Measurements from ENCODE around the gene NR0B1.

Gene NR0B1

DNA sequence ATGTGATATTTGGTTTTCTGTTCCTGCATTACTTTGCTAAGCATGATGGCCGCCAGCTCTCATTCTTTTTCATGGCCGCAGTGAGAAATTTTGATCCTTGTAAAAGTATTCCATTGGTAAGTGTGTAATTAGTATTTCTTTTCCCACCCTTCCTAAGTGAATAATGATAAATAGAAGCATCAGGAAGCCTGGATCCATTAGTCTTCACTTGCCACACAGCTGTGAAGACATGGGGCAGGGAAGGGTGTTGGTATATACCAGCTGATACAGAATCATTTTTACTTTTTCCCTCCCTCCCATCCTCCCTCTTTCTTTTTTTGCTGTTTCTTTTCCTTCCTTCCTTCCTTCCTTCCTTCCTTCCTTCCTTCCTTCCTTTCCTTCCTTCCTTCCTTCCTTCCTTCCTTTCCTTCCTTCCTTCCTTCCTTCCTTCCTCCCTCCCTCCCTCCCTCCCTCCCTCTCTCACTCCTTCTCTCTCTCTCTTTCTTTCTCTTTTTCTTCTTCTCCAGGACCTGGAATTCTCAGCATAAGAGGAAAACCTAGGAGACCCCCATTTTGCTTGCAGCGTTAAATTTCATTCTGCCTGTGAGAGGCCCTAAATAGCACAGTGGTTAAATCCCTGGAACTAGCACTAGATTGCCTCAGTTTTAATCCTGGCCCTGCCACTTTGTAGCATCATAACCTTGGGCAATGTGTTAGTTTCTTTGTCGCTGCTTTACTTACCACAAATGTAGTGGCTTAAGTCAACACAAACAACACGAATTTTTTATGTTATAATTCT lies 1.4 kb upstream of the NR0B1 start:
- TF ChIP-seq POLR2AphosphoS5 (IDR thresholded peaks at IDR 0.05; ENCODE audit: low read depth, low read length) = no peak
- TF ChIP-seq SIN3A (IDR thresholded peaks at IDR 0.05; ENCODE audit: borderline replicate concordance, insufficient read depth, low read length) = no peak
- no peak for TF ChIP-seq FOXP2 (optimal IDR thresholded peaks at IDR 0.05; ENCODE audit: borderline replicate concordance, extremely low read depth, extremely low read length, insufficient read depth)
- no peak for TF ChIP-seq TAF1 (IDR thresholded peaks at IDR 0.05; ENCODE audit: borderline replicate concordance, insufficient read depth, low read length)
- no peak for TF ChIP-seq REST (IDR thresholded peaks at IDR 0.05; ENCODE audit: insufficient read depth in 1 of 2, low read depth in 2 of 2, low read length in 2 of 2)

- no peak for TF ChIP-seq SIN3A (IDR thresholded peaks at IDR 0.05; ENCODE audit: borderline replicate concordance, insufficient read depth, low read length)
- TF ChIP-seq FOXP2 (optimal IDR thresholded peaks at IDR 0.05; ENCODE audit: borderline replicate concordance, extremely low read depth, extremely low read length, insufficient read depth) = no peak
Observed at GRCh38 chrX:30308263-30309138, 689 bp downstream of the NR0B1 start.

- no peak for TF ChIP-seq SIN3A (IDR thresholded peaks at IDR 0.05; ENCODE audit: borderline replicate concordance, insufficient read depth, low read length)
- TF ChIP-seq REST (IDR thresholded peaks at IDR 0.05; ENCODE audit: insufficient read depth in 1 of 2, low read depth in 2 of 2, low read length in 2 of 2) = no peak
- no peak for TF ChIP-seq TAF1 (IDR thresholded peaks at IDR 0.05; ENCODE audit: borderline replicate concordance, insufficient read depth, low read length)
- TF ChIP-seq FOXP2 (optimal IDR thresholded peaks at IDR 0.05; ENCODE audit: borderline replicate concordance, extremely low read depth, extremely low read length, insufficient read depth) = no peak
- no peak for TF ChIP-seq POLR2AphosphoS5 (IDR thresholded peaks at IDR 0.05; ENCODE audit: low read depth, low read length)
Observed at GRCh38 chrX:30307466-30307865, 1.7 kb downstream of the NR0B1 start.

GRCh38 chrX:30304866-30305265 lies 4.3 kb downstream of the NR0B1 start:
- TF ChIP-seq REST (IDR thresholded peaks at IDR 0.05; ENCODE audit: insufficient read depth in 1 of 2, low read depth in 2 of 2, low read length in 2 of 2) (no peak), POLR2AphosphoS5 (IDR thresholded peaks at IDR 0.05; ENCODE audit: low read depth, low read length) (no peak), TAF1 (IDR thresholded peaks at IDR 0.05; ENCODE audit: borderline replicate concordance, insufficient read depth, low read length) (no peak), FOXP2 (optimal IDR thresholded peaks at IDR 0.05; ENCODE audit: borderline replicate concordance, extremely low read depth, extremely low read length, insufficient read depth) (no peak), SIN3A (IDR thresholded peaks at IDR 0.05; ENCODE audit: borderline replicate concordance, insufficient read depth, low read length) (no peak)

- TF ChIP-seq POLR2AphosphoS5 (IDR thresholded peaks at IDR 0.05; ENCODE audit: low read depth, low read length) (no peak), TAF1 (IDR thresholded peaks at IDR 0.05; ENCODE audit: borderline replicate concordance, insufficient read depth, low read length) (no peak), FOXP2 (optimal IDR thresholded peaks at IDR 0.05; ENCODE audit: borderline replicate concordance, extremely low read depth, extremely low read length, insufficient read depth) (no peak), SIN3A (IDR thresholded peaks at IDR 0.05; ENCODE audit: borderline replicate concordance, insufficient read depth, low read length) (no peak), REST (IDR thresholded peaks at IDR 0.05; ENCODE audit: insufficient read depth in 1 of 2, low read depth in 2 of 2, low read length in 2 of 2) (no peak)
Observed at GRCh38 chrX:30302956-30303355, 6.2 kb downstream of the NR0B1 start.
